H1 (cell line): ENCODE measurements around the gene CCR3. TPM values are rescaled to one million over a fixed set of nuclear protein-coding genes. Genes with fewer than 3 reads are reported as not detected.

Experiments
- JUN ChIP-seq: IDR thresholded peaks from 2 replicates; pipeline ENCODE4 v1.6.1; 2011; ENCODE audit warnings: low read depth, mild to moderate bottlenecking, improper control_type of control experiment, low read length
- RXRA ChIP-seq: IDR thresholded peaks from 2 replicates; pipeline ENCODE4 v1.6.1; 2011; ENCODE audit warnings: low read depth, mild to moderate bottlenecking, low read length, moderate library complexity; ENCODE audit not compliant: insufficient read depth
- TAF1 ChIP-seq: IDR thresholded peaks from 2 replicates; pipeline ENCODE4 v1.6.1; 2011; ENCODE audit warnings: mild to moderate bottlenecking, low read depth, low read length
- YY1 ChIP-seq: IDR thresholded peaks from 2 replicates; pipeline ENCODE4 v1.6.1; 2011; ENCODE audit warnings: low read depth, mild to moderate bottlenecking, low read length
- polyA plus RNA-seq, 7 experiments: library from polyadenylated mRNA; depleted of rRNA in 3 of 7; stranded (reverse) in 5 of 7; unstranded in 2 of 7; fragments of >200 nt in 5 of 7; fragments of 200-250 nt in 2 of 7; gene quantifications; 1 replicate in 5 of 7; 2 replicates in 1 of 7; 4 replicates in 1 of 7; pipeline versions ENCODE4 v1.2.1 to v1.2.3, GENCODE V29; 2011 to 2013; ENCODE audit warnings: missing spikeins in 2 of 7, mixed read lengths in 2 of 7
- total RNA-seq: library from RNA; stranded (reverse); fragmentation: NEBNext Ultra II Directional; extraction: Animal tissue kit (Norgen Biotek cat#: 25700); gene quantifications from 2 replicates; pipeline ENCODE4 v1.2.1, GENCODE V29; 2021

The CCR3 gene
- total and polyA plus RNA-seq, 2 of the 8 experiments (the other 6 are each of a cell fraction or from before 2014, with no cell fraction given), result not detected

DNA sequence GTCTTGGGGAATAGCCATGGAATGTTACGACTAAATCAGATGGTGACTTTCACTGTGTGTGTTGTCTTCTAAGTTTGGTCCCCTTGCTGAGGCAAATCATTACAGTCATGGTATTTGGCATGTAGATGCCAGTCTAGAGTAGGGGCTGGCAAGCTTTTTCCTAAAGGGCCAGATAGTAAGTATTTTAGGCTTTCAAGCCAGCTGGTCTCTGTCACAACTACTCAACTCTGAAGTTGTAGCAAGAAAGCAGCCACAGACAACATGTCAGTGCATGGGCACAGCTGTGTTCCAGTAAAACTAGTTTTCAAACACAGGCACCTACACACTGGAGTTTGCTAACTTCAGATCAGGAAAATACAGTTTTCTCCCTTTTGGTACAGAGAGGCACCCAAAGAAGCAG is 39.3 kb downstream of the CCR3 start (continued):
- TF ChIP-seq JUN (no peak), RXRA (no peak), YY1 (no peak), TAF1 (no peak)
